GM18520 (cell line): ENCODE measurements around the gene TMPRSS7.

ENCODE experiments used
- ATAC-seq: cut with Tn5 transposase; IDR thresholded peaks from one replicate; pipeline ENCODE4 v1.9.1; 2021; ENCODE audit not compliant: unreplicated experiment

TMPRSS7 gene, protein sequence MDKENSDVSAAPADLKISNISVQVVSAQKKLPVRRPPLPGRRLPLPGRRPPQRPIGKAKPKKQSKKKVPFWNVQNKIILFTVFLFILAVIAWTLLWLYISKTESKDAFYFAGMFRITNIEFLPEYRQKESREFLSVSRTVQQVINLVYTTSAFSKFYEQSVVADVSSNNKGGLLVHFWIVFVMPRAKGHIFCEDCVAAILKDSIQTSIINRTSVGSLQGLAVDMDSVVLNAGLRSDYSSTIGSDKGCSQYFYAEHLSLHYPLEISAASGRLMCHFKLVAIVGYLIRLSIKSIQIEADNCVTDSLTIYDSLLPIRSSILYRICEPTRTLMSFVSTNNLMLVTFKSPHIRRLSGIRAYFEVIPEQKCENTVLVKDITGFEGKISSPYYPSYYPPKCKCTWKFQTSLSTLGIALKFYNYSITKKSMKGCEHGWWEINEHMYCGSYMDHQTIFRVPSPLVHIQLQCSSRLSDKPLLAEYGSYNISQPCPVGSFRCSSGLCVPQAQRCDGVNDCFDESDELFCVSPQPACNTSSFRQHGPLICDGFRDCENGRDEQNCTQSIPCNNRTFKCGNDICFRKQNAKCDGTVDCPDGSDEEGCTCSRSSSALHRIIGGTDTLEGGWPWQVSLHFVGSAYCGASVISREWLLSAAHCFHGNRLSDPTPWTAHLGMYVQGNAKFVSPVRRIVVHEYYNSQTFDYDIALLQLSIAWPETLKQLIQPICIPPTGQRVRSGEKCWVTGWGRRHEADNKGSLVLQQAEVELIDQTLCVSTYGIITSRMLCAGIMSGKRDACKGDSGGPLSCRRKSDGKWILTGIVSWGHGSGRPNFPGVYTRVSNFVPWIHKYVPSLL

DNA sequence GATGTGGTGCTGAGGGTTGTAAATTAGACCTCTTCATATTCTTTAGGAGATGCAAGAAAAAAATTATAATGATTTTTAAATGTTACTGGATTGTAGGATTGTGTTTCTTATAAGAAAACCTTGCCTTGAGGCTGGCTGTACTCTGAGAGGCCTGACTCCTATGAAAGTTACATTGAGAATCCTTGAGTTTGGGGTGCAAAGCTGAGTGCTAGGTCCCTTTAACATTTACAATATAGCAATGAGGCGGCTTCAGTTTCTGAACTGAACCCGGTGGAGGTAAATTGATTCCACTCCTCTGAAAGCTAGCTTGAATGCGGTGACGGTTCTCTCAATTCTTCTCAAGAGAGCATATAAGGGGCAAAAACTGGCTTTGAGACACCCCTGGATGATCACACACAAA lies at the start of gene TMPRSS7:
Gene TMPRSS7 (plus strand): TSS at position 301 of the 400 bp plus-strand sequence. CDS start 110 bp downstream, outside the sequence.
- no peak for ATAC-seq

- ATAC-seq: no peak
Measured at GRCh38 chr3:111986800-111987199, 47.7 kb upstream of the TMPRSS7 start.

- ATAC-seq: peak; percentile 66
Measured at GRCh38 chr3:111989061-111989678, 45.4 kb upstream of the TMPRSS7 start.

DNA sequence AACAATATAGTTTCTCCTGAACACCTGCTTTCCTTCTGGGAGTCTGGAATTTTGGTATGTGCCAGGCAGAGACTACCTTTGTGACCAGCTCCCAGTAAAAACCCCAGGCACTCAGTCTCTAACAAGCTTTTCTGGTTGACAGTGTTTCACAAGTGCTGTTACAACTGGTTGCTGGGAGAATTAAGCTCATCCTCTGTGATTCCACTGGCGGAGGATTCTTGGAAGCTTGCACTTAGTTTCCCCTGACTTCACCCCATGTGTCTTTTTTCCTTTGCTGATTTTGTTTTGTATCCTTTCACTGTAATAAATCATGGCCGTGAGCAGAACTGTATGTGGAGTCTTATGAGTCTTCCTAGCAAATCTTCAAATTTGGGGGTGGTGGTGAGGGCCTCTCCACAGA lies 41.5 kb upstream of the TMPRSS7 start:
- no peak for ATAC-seq

- no peak for ATAC-seq
Measured at GRCh38 chr3:111998636-111999483, 35.7 kb upstream of the TMPRSS7 start, which contains the start of gene TAGLN3. TSS of gene TAGLN3 (plus strand) at chr3:111998922. CDS start at chr3:111999423, 501 bp downstream.

GRCh38 chr3:111999484-112000324 lies 34.8 kb upstream of the TMPRSS7 start:
- ATAC-seq: no peak

DNA sequence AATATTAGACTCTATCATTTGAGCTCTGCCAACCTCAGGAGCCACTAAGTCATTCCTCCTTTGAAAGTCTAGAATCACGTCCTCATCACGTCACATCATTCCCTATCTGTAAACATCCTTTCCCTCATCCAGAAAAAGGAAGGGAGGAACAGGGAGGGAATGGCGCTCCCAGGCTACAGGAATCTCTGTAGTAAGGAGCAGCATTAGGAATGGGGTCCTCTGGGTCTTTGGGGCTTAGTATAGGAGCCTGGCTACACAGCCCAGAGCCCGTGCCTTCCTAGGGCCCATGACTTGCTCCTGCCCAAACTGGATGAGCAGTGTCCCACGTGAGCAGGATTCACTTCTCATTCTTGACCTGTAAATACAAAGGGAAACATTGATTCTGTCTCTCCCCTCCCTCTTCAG lies 34.2 kb upstream of the TMPRSS7 start:
- no peak for ATAC-seq

DNA sequence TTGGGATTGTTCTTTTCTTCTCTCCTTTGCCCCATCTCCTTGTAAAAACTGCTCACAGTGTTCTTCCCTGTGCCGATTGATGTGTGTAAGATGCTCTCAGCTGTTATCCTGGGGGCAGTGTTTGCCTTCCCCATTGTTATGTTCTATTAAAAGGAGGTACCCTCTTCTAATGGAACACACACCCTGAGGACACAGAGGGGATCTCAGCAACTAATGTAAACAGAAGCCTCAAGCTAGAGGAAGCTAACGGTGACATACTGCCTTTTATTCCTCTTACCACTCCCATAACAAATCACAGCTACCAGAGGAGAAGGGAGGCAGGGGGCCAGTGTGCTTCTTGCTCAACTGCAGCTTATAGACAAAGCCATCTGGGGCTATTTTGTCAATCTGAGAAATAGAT lies 33.6 kb upstream of the TMPRSS7 start:
- ATAC-seq: no peak

DNA sequence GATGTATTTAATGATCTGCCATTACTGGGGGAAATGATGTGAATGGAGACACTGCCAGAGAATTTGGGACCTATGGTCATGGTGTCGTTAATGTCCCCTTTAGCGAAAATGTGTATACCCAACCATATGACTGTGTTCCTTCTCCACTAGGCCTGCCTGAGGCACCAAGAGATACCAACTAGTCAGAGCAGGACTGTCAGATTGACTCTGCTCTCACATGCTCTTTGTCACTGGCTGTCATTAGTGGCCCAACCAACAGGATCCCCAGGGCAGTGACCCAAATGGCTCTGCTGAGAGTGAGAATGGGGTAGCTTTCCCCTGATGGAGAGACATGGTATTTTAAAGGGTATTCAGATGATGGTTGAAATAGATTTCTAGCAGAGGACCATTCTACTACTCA lies 33.0 kb upstream of the TMPRSS7 start:
- no peak for ATAC-seq

GRCh38 chr3:112002096-112002971 lies 32.2 kb upstream of the TMPRSS7 start:
- no peak for ATAC-seq

DNA sequence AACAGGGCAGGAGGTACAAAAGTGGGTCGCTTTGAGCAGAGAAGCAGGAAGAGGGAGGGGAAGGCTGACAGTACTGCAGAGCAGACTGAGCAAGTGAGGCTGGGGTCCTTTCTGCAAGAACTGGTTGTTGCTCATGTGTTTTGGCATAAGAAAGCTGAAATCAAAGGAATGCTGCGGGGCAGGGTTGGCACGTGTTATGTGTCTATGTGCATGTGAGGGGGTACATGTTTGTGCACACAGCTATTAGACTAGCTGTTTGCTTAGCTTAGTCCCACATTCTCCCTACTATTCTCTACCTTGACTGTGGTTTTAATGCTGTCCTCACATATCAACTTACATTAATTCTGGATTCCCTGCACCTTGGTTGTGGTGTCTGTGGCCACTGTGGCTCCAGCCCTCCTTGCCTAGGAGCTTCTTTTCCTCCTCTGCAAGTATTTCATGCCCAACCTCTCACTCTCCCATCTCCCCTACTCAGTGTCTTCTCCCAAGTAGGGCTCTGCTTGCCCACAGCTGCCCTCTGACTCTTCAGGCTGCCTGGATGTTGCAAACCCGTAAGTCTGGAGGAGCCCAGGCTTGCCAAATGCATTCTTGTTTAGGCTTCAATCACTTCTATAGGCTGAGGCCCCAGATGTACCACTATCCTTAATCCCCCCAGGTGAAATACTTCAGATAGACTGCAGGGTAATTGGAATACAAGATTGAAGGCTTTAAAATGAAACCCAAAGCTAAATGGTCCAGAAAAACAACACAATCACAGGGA lies 31.0 kb upstream of the TMPRSS7 start:
- ATAC-seq: no peak

DNA sequence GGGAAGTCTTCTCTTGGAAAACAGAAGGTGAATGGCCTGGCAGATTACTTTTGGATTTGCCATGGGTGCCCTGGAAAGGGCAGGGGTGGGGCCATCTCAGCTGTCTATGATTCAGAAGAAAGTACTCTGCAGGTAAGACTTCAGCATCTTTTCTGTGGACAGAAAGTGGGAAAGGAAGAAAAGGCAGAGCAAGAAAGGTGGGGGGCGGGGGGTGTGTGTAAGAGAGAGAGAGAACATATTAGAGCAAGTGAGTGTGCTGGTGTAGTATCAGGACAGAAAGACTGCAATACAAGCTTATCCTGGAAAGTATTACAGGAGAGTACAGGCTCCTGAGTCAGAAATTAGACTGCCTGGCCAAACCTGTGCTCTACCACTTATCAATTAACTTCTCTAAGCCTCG lies 30.3 kb upstream of the TMPRSS7 start:
- ATAC-seq: no peak

GRCh38 chr3:112004669-112005068 lies 29.9 kb upstream of the TMPRSS7 start:
- no peak for ATAC-seq

GRCh38 chr3:112005091-112005672 lies 29.4 kb upstream of the TMPRSS7 start:
- peak; percentile 36 for ATAC-seq

DNA sequence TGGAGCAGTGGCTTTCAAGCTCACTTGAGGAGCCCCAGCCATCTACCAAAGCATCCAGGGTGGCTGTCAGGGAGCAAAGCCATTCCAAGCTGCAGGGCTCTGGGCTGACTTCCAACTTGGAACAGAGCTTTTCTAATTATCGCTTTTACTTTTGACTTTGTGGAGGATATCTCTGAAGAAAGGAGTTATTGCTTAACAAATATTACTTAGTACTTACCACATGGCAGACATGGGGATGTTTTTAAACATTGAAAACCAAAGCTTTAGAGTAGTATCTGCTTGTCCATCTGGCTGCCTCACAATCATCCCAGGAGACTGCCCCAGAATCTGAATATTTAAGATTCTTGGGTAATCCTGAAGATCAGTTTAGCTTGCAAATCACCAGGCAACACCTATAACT lies 26.9 kb upstream of the TMPRSS7 start:
- ATAC-seq: no peak

GRCh38 chr3:112009670-112010069 lies 24.9 kb upstream of the TMPRSS7 start:
- no peak for ATAC-seq

DNA sequence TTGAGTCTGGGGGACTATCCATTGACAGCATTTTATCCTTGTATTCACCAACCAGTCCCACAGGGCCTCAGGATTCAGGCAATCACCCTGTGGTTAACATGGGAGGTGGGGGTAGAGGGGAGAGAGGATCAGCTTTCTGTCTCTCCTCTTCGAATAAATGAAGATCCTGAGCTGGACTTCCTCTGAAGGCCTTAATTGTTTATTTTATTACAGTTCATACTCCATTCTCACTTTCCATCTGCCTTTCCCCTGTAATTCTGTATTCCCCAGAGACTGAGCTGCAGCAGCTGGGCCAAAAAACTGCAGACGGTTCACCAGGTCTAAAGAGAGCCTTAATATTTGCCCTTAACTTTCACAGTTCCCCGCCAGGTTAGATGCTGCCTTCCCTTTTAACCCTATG lies 23.9 kb upstream of the TMPRSS7 start:
- no peak for ATAC-seq
